ENCODE results near the gene CD58.

DNA sequence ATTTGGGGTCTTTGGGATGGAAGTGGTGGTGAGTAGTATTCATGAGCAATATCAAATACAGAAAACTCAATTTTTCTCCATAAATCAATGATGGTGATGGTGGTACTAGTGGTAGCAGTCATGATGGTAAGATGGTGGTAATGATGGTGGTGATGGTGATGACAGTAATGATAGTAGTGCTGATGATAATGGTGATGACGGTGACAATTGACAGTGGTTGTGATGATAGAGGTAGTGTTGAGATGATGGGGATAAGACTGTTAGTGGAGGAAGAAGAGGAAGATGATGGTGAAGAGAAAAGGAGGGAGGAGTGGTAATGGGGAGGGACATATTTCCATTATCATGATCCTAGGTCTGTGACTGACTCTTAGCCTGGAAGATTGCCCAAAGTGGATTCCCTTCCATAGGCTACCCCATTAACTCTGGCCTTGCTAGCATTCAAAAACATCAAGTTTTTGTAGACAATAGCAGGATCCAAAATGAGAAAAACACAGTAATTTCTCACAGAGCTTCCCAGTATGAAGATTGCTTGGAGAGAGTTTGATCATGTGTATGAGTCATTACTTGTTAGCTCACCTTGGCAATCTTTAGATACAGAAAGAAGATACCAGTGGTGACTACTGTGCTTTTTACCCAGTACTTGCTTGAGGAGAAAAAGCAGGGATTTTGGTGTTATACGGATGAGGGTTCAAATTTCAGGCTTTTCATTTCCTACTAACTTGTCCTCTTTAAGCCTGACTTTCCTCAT is 103.8 kb downstream of the CD58 start:
- TF ChIP-seq, protein P1, sequence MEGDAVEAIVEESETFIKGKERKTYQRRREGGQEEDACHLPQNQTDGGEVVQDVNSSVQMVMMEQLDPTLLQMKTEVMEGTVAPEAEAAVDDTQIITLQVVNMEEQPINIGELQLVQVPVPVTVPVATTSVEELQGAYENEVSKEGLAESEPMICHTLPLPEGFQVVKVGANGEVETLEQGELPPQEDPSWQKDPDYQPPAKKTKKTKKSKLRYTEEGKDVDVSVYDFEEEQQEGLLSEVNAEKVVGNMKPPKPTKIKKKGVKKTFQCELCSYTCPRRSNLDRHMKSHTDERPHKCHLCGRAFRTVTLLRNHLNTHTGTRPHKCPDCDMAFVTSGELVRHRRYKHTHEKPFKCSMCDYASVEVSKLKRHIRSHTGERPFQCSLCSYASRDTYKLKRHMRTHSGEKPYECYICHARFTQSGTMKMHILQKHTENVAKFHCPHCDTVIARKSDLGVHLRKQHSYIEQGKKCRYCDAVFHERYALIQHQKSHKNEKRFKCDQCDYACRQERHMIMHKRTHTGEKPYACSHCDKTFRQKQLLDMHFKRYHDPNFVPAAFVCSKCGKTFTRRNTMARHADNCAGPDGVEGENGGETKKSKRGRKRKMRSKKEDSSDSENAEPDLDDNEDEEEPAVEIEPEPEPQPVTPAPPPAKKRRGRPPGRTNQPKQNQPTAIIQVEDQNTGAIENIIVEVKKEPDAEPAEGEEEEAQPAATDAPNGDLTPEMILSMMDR (IDR thresholded peaks at IDR 0.05): no peak
- TF ChIP-seq POLR2A (IDR thresholded peaks at IDR 0.05): no peak
